HG03060 (cell line): ENCODE measurements around the gene ARCN1.

Source experiments
- ATAC-seq: cut with Tn5 transposase; IDR thresholded peaks from one replicate; pipeline ENCODE4 v1.9.1; 2021; ENCODE audit warnings: low read depth, moderate number of reproducible peaks; ENCODE audit not compliant: unreplicated experiment

ARCN1 gene

DNA sequence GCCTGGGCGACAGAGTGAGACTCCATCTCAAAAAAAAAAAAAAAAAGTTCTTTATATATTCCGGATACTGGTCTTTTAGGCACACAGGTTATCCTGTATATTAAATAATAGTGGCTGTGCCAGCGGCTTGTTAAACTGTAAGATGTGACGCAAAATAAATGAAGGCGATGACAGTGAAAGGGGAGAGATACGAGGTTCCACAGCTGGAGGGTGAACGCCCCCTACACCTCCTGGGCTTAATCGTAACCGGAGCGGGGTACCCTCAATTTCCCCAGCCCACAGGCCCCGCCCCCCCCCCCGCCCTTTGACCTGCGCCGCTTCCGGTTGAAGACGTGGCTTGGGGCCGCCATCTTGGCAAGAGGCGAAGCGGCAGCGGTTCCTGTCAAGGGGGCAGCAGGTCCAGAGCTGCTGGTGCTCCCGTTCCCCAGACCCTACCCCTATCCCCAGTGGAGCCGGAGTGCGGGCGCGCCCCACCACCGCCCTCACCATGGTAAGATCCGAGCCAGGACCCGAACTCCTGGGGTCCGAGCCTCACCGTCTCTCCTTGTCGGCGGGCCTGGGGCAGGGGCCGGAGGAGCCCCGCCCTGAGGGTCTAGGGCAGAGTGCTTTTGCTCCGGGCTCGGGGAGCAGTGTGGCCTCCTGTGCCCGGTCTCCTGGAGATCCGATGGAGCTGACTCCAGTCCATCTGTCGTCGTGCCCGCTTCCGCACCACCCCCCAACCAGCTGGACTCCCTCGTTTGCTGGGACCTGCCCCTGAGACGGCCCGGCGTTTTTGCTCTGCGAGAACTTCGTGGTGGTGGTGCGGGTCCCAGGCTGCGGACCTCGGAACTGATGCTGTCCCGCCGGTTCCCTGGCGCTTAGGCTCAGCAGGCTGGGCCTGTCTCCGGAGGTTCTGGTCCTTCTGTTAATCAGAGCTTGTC, at the start of gene ARCN1:
ARCN1 (plus strand) TSS at position 349 of the 920 bp plus-strand sequence; CDS start at position 488, 139 bp downstream.
- ATAC-seq = no peak

DNA sequence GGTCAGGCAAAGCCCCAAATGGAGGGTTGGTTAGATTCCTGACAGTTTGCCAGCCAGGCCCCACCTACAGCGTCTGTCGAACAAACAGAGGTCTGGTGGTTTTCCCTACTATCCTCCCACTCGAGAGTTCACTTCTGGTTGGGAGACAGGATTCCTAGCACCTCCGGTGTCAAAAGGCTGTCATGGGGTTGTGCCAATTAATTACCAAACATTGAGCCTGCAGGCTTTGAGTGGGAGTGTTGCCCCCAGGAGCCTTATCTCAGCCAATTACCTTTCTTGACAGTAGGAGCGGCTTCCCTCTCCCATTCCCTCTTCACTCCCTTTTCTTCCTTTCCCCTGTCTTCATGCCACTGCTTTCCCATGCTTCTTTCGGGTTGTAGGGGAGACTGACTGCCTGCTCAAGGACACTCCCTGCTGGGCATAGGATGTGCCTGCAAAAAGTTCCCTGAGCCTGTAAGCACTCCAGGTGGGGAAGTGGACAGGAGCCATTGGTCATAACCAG, 49.6 kb upstream of the ARCN1 start:
- ATAC-seq = no peak

DNA sequence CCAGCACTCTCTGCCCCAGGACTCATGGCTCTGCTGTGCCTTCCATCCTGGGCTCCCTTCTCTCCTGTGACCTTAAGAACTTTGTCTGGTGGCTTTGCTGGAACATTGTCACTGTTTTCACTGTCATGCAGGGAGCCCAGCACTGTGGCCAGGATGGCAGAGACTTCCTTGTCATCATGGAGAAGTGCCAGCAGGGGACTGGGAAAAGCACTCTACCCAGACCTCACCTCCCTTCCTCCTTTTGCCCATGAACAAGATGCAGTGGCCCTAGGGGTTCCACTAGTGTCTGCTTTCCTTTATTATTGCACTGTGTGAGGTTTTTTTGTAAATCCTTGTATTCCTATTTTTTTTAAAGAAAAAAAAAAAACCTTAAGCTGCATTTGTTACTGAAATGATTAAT, 47.9 kb upstream of the ARCN1 start:
- ATAC-seq = no peak

- no peak for ATAC-seq
These were observed 47.3 kb upstream of the ARCN1 start for GRCh38 chr11:118524757-118525470.

DNA sequence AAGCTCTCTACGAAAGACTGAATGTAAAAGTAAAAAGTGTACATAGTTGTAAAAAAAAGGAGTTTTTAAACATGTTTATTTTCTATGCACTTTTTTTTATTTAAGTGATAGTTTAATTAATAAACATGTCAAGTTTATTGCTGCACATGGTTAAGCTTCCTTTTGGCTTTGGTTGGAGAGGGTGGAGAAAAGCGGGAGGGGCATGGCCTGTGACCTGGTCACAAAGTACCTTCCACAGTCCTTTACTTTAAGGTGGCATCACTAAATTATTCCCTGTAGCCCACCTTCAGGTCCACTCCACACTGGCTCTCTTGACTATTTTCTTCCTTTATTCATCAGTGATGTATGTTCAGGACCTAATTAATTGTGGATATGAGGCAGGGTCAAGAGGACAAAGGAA, 45.5 kb upstream of the ARCN1 start:
- no peak for ATAC-seq

GRCh38 chr11:118527109-118527508, 45.1 kb upstream of the ARCN1 start, which contains the start of gene TTC36:
TSS of gene TTC36 (plus strand) at chr11:118527474. CDS start at chr11:118527495, 21 bp downstream.
- ATAC-seq = no peak

- no peak for ATAC-seq
These were observed 43.7 kb upstream of the ARCN1 start for GRCh38 chr11:118528511-118528910.

DNA sequence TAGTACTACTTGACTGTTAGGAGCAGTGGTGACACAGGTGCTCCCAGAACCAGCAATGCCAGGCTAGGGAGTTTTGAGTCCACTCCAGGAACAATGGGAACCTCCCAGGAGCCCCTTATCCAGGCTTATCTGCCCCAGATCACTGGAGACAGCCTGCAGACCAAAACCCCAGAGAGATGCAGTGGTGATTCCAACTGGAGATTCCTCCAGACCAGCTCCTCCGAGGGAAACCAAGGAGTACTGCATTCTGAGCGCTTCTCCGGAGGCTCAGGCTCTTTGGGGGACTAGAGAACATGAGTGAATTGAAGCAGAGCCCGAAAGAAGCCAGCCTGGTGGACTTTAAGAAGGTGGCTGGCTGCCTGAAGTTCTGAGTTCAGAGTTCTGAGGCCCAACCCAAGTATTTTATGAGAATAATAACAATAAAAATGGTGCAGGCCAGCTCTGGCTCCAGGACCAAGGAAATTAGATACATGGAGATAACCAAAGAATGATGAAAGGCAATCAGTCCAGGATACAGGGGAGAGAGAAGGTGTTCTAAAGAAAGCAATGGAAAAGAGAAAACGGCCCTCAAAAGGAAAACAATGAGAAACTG, 42.5 kb upstream of the ARCN1 start:
- ATAC-seq = no peak

GRCh38 chr11:118530180-118530682, 42.0 kb upstream of the ARCN1 start:
- no peak for ATAC-seq

DNA sequence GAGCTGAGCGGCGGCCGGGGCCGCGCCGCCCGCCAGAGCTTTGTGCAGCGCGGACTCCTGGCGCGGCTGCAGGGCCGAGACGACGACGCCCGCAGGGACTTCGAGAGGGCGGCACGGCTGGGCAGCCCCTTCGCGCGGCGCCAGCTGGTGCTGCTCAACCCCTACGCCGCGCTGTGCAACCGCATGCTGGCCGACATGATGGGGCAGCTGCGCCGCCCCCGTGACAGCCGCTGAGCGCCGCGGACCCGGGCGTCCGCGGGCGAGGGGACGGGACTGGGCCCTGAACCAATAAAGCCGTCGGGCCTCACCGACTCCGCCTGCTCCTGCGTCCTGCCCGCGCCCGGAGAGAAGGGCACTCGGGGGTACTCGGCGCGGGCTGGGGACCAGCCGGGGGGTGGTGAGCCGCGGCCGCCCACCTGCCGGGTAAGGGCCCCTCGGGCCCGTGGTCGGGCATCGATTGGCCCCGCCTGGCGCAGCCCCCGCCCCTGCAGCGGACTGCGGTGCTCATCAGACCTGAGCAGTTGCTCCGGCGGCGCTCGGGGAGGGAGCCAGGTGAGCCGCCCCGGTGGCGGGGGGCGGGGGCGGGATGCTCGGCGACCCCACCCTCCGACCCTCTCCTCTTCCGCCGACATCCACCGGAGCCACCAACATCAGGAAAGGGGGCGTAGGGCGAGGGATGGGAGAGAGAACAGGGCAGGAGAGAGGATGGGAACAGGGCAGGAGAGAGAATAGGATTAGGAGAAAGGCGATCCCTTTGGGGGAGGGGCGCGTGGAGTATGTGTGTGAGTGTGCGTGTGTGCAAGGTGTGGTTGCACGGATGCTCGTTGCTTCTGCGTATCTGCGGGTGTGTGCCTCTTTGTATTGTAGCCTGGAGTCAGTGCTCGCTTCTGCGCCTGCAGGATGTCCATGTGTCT, 41.3 kb upstream of the ARCN1 start, which contains the start of gene TMEM25:
TMEM25 (plus strand) TSS at position 510 of the 914 bp plus-strand sequence. CDS start 610 bp downstream, outside the sequence.
- no peak for ATAC-seq

DNA sequence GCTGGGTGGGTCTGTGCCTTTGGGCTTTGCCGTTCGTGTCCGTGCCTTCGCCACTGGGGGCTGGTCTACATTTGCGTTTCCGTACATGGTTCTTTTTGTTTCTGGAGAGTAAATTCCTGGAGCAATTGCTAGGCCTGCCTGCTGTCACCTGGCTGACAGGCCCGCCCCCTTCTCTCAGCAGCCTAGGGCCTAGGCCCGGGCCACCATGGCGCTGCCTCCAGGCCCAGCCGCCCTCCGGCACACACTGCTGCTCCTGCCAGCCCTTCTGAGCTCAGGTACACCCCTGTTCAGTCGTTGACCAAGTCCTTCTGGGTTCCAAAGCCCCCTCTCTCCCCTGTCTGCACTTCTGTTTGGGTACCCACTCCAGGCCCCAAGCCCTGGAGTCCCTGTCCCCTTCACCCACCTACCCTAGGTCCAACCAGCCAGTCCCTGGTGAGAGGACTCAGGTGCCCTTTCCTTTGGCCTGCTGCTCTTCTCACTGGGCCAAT, 40.6 kb upstream of the ARCN1 start:
- ATAC-seq = no peak

DNA sequence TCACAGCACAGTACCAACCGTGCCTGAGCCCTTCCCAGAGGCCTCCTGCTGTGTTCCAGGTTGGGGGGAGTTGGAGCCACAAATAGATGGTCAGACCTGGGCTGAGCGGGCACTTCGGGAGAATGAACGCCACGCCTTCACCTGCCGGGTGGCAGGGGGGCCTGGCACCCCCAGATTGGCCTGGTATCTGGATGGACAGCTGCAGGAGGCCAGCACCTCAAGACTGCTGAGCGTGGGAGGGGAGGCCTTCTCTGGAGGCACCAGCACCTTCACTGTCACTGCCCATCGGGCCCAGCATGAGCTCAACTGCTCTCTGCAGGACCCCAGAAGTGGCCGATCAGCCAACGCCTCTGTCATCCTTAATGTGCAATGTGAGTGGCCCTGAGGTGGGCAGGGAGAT, 40.1 kb upstream of the ARCN1 start:
- ATAC-seq = no peak

DNA sequence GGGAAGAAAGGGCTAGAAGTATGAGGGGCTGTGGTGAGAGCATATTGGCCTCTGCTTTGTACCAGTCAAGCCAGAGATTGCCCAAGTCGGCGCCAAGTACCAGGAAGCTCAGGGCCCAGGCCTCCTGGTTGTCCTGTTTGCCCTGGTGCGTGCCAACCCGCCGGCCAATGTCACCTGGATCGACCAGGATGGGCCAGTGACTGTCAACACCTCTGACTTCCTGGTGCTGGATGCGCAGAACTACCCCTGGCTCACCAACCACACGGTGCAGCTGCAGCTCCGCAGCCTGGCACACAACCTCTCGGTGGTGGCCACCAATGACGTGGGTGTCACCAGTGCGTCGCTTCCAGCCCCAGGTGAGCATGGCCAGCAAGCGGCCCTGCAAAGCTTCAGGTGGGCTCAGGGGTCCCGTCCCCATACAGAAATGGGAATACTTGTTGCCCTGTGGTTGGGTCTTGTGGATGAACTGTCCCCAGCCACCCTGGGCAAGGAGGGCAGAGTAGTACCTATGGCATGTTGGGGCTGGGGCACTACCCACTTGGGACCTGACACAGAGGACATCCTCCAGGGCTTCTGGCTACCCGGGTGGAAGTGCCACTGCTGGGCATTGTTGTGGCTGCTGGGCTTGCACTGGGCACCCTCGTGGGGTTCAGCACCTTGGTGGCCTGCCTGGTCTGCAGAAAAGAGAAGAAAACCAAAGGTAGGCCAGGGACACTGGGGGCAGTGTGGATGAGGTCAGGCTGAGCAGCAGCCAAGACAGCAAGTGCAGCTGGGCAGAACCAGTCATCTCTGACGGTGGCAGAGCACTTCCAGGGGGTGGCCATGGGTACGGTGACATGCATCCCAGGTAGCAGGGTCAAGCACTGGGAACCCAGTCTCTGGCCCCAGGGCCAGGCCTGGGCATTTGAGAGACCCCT, 39.1 kb upstream of the ARCN1 start:
- ATAC-seq = no peak

DNA sequence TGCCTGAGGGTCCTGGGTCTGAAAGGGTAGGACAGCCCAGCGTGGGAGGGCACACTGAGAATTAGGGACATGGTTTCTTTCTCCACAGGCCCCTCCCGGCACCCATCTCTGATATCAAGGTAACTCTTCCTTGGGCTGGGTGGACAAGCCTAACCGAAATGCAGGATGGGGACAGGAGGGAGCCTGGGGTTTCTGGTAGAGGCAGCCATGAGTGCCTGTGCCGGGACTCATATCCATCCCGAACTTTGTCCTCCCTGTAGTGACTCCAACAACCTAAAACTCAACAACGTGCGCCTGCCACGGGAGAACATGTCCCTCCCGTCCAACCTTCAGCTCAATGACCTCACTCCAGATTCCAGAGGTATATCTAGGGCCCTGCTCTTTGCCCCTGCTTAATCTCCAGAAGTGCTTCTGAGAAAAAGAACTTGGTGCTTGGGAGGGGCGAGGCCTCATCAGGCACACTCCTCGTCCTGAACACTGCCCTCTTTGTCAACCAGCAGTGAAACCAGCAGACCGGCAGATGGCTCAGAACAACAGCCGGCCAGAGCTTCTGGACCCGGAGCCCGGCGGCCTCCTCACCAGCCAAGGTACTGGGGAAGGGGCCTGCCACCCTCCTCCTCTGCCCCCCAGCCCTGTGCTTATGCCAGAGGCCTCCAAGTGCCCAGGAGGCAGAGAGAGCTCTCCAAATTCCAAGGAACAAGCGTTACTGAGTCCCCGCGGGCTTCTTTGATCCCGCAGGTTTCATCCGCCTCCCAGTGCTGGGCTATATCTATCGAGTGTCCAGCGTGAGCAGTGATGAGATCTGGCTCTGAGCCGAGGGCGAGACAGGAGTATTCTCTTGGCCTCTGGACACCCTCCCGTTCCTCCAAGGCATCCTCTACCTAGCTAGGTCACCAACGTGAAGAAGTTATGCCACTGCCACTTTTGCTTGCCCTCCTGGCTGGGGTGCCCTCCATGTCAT, 38.2 kb upstream of the ARCN1 start:
- ATAC-seq = no peak

- ATAC-seq = no peak
These were observed 36.9 kb upstream of the ARCN1 start for GRCh38 chr11:118535261-118535660.

GRCh38 chr11:118536726-118537125, 35.5 kb upstream of the ARCN1 start:
- no peak for ATAC-seq

GRCh38 chr11:118537409-118537980, 34.7 kb upstream of the ARCN1 start:
- no peak for ATAC-seq
